Endometrial microvascular endothelial cells (primary cell): ENCODE measurements around the gene PRKN. TPM values are rescaled to one million over a fixed set of nuclear protein-coding genes. Genes with fewer than 3 reads are reported as not detected.

ENCODE experiments used
- in situ Hi-C: cut with HindIII; loops from 2 replicates; pipeline ENCODE4 v1.10.0; 2017; ENCODE audit warnings: low sequenced_read_pairs, low pct_unique_long_range_greater_than_20kb; ENCODE audit errors: inconsistent ontology term
- total RNA-seq: library from RNA; depleted of rRNA; stranded (reverse); fragments of >200 nt; gene quantifications from one replicate; pipeline ENCODE4 v1.2.3, GENCODE V29; 2015; ENCODE audit errors: inconsistent ontology term

PRKN gene
- total RNA-seq, 1 donor from 2014 or later = not detected

GRCh38 chr6:162713974-162714780 is 13.4 kb downstream of the PRKN start:
- in situ Hi-C loops = no loop called here

GRCh38 chr6:162712694-162713093 is 14.9 kb downstream of the PRKN start:
- in situ Hi-C loops = no loop called here

DNA sequence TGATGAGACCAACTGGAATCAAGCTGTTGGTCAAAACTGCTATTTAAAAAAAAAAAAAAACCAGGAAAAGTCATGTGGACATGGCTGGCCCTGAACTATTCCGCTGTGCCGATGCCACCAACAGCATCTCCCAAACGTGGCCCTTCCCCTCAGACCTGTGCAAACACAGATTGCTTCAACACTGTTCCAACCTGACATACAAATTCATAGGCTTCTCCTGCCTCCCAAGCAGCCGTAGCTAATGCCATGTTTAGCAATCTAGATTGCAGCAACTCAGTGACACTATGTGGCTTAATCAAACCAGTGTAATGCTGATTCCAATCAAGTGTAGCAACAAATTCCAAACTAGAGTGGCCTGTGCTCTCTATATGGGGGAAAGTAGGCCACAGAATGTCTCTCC is 16.2 kb downstream of the PRKN start:
- in situ Hi-C loops = no loop called here

DNA sequence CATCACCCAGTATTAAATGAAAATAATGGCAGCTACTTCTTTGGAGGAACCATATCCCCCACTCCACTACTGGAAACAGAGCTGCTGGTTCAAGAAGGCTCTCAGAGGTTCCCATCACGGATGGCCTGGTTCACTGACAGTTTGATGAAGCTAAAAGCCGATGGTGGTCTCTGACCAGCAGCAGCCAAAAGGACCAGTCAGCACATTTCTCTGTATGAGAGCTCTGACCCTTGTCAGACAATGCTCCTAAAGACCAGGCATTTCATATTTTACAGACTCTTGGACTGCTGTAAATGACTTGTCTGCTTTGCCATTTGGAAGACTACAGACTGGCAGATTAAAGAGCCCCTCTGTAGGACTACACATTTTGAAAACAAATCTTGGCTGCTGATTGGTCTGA is 16.6 kb downstream of the PRKN start:
- in situ Hi-C loops = no loop called here

DNA sequence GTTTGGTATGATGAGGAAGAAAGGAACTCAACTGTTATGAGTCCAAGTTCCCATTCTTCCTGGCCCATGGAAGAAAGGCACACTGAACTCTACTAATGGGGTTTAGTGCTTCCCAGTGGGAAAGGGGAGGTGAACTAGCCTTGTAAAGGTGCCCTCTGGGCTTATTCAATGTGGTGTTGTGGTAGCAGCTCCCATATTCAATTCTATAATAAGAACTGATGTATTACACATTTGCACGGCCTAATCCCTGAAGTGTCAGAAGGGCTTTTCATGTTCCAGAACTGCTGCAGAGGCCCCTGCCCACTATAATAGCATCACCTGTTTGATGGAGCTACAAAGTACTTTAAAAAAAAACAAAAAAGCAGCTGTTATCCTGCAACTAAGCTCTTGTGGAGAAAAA is 17.1 kb downstream of the PRKN start:
- in situ Hi-C loops = no loop called here

DNA sequence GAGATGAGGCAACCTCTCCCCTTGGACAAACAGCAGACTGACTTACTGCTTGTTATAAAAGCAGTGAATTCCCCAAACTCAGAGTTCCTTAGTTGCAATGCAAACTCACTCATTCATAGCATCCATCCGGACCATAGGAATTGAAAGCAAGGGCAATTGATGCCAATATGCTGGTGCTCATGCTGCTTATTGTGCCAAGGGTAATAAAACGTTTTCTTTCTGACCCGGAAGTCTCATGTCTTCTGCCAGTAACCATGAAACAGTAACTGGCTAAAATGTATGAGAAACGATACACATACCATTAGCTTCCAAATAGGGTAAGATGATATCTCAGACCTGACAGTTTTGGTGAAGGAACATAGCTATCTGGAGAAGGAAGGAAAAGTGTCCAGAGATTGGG is 18.1 kb downstream of the PRKN start:
- in situ Hi-C loops = no loop called here

DNA sequence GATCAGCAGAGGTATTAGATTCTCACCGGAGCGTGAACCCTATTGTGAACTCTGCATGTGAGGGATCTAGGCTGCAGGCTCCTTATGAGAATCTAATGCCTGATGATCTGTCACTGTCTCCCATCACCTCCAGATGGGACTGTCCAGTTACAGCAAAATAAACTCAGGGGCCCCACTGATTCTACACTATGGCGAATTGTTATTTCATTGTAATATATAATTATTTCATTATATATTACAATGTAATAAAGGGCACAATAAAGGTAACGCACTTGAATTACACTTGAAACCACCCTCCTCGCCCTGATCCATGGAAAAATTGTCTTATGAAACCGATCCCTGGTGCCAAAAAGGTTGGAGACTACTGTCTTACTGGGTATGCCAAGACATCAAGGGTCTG is 18.6 kb downstream of the PRKN start:
- in situ Hi-C loops = no loop called here

- in situ Hi-C loops = no loop called here
These were observed 21.3 kb downstream of the PRKN start for GRCh38 chr6:162706232-162706631.

GRCh38 chr6:162705736-162706135 is 21.8 kb downstream of the PRKN start:
- in situ Hi-C loops = no loop called here

GRCh38 chr6:162704001-162704400 is 23.6 kb downstream of the PRKN start:
- in situ Hi-C loops = no loop called here

DNA sequence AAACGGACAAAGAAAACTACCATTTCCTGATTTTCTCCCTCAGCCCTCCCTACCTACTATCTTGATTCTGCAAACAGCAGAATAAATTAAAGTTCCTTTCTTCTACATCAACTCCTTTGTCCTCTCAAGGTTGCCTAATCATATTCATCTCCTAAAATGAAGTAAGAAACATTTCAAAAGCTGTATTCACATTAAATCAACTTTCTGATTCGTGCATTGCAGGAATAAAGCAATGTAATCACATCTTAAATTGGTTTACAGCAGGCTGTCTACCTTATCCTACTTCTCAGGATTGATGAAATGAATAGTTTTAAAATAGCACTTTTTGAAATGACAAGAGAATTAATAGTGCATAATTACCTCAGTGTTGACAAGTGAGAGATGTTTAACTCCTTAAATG is 25.1 kb downstream of the PRKN start:
- in situ Hi-C loops = no loop called here

DNA sequence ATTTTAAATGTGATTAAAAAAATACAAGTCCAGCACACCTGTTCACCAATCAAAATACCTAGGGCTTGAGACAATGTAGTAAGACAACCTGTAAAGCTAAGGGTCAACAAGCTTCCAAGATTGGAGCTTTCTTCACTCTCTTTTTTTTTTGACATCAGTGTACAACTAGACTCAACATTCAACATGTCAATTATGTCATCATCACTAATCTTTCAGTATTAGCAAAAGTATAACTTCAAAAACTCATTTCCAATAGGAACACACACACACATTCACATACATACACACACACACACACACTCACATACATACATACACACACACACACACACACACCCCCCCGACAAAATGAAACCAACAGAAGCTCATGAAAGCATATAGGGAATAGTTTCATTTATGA is 26.0 kb downstream of the PRKN start:
- in situ Hi-C loops = no loop called here

DNA sequence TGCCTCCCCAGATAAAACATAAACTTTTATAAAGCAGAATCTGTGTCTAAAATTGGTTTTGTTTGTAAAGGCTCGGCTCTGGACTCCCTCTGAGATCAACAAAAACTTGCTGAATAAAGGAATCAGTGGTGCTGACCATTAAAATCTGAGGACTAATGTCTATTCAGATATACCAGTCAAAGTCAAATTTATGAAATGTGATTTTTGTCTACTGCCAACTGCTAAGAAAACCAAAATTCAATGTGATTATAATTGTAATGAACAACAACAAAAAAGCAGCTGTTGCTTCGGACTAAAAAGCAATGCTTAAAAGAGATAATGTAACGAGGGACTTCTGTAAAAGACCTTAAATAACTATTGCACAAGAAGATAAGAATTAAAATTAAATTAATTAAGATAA is 26.6 kb downstream of the PRKN start:
- in situ Hi-C loops = no loop called here

- in situ Hi-C loops = no loop called here
These were observed 27.6 kb downstream of the PRKN start for GRCh38 chr6:162699961-162700360.

GRCh38 chr6:162698440-162698839 is 29.1 kb downstream of the PRKN start:
- in situ Hi-C loops = no loop called here

GRCh38 chr6:162697872-162698403 is 29.6 kb downstream of the PRKN start:
- in situ Hi-C loops = no loop called here

GRCh38 chr6:162690158-162690557 is 37.4 kb downstream of the PRKN start:
- in situ Hi-C loops = no loop called here

DNA sequence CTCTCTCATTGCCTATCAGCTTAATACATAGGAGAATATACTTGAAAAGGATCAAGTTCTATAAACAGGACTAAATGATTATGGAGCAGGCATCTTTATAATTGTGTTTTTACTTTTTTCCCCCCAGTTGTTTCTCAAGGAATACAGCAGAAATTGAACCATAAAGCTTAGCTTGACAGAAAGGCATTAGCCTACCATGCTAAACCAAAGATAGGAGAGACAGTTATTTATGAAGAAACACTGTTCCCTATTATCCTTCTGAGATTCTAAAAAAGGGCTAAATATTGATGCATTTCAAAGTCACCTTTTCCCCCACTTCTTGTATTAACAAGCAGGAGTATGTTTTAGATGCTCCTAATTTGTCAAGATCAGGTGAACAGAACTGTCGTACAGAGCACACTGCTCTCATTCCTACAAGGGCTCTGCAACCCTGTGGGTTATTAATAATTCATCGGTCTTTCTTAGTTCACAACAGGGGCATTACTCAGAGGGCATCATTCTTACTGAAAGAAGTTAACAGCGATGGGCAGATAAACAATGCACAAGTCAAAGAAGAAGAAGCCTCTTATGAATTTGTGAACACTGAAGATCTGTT is 38.7 kb downstream of the PRKN start:
- in situ Hi-C loops = no loop called here

DNA sequence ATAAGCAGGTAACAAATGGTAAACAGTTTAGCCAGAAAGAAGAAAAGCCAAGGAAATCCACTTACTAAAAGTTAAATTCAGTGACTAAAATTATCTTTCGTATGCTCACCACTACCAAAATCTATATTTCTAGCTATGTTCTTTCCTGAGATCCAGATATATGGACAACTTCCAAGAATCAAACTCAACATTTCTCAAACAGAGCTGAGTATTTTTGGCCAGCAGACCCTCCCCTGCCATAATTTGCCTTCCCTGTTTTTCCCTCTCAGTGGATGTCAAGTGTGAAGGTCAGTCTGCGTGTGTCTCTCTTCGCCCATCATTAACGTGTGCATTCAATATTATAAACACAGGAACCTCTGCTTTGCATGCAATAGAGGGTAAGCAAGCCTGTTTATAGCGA is 42.0 kb downstream of the PRKN start:
- in situ Hi-C loops = no loop called here

GRCh38 chr6:162684961-162685360 is 42.6 kb downstream of the PRKN start:
- in situ Hi-C loops = no loop called here
